Jurkat, Clone E6-1 (cell line): ENCODE results near the gene C15orf39.
"Not testable (repeated sequence)": the region's sequence is repeated elsewhere in the genome, so short reads cannot be mapped to it uniquely, and the experiment has no call there.

ENCODE experiments used
- DNase-seq: peaks from one replicate; pipeline ENCODE4 v3.0.0-alpha.2; 2011; ENCODE audit warnings: low read depth, low spot score
- H3K4me3 ChIP-seq: 2 replicates; pipeline ENCODE4 v1.5.1; 2011; ENCODE audit warnings: mild to moderate bottlenecking, low read length, control low read depth, moderate library complexity

The C15orf39 gene

GRCh38 chr15:75207618-75208500 lies 6.2 kb downstream of the C15orf39 start:
- DNase-seq: no peak
- no peak overlapping the region for H3K4me3 ChIP-seq

GRCh38 chr15:75208501-75209288 lies 7.0 kb downstream of the C15orf39 start:
- no peak overlapping the region for H3K4me3 ChIP-seq
- DNase-seq: no peak

GRCh38 chr15:75209289-75209676 lies 7.6 kb downstream of the C15orf39 start:
- DNase-seq: no peak
- no peak overlapping the region for H3K4me3 ChIP-seq

- no peak overlapping the region for H3K4me3 ChIP-seq
- DNase-seq: no peak
These were observed 9.1 kb downstream of the C15orf39 start for GRCh38 chr15:75210811-75211230.

- no peak for DNase-seq
- H3K4me3 ChIP-seq: no peak overlapping the region
These were observed 9.9 kb downstream of the C15orf39 start for GRCh38 chr15:75211436-75212199.

- DNase-seq: no peak
- H3K4me3 ChIP-seq: no peak overlapping the region
These were observed 10.6 kb downstream of the C15orf39 start for GRCh38 chr15:75212200-75212858.

GRCh38 chr15:75213212-75213767 lies 11.6 kb downstream of the C15orf39 start:
- H3K4me3 ChIP-seq: no peak overlapping the region
- DNase-seq: no peak

GRCh38 chr15:75213768-75214221 lies 12.1 kb downstream of the C15orf39 start:
- no peak for DNase-seq
- H3K4me3 ChIP-seq: no peak overlapping the region

GRCh38 chr15:75214293-75215096 lies 12.8 kb downstream of the C15orf39 start:
- no peak for DNase-seq
- no peak overlapping the region for H3K4me3 ChIP-seq

- no peak for DNase-seq
- H3K4me3 ChIP-seq: no peak overlapping the region
These were observed 13.7 kb downstream of the C15orf39 start for GRCh38 chr15:75215107-75216004.

- DNase-seq: no peak
These were observed 15.3 kb downstream of the C15orf39 start for GRCh38 chr15:75217012-75217411.

GRCh38 chr15:75217574-75217973 lies 15.9 kb downstream of the C15orf39 start:
- DNase-seq, H3K4me3 ChIP-seq: not testable (repeated sequence)

More at GRCh38 chr15:75217012-75217411, 15.3 kb downstream of the C15orf39 start:
- H3K4me3 ChIP-seq: no peak overlapping the region

- not testable (repeated sequence) for DNase-seq, H3K4me3 ChIP-seq
These were observed 17.8 kb downstream of the C15orf39 start for GRCh38 chr15:75219507-75219929.

GRCh38 chr15:75223688-75224087 lies 22.0 kb downstream of the C15orf39 start:
- H3K4me3 ChIP-seq: no peak overlapping the region
- no peak for DNase-seq

GRCh38 chr15:75224281-75224680 lies 22.6 kb downstream of the C15orf39 start:
- H3K4me3 ChIP-seq: no peak overlapping the region
- DNase-seq: no peak

- DNase-seq, H3K4me3 ChIP-seq: not testable (repeated sequence)
These were observed 23.6 kb downstream of the C15orf39 start for GRCh38 chr15:75225102-75225836.
